GM21528 (cell line): ENCODE data around the gene LRRIQ3.
"Not testable (repeated sequence)": the region's sequence is repeated elsewhere in the genome, so short reads cannot be mapped to it uniquely, and the experiment has no call there.

Experiments
- ATAC-seq: cut with Tn5 transposase; IDR thresholded peaks from one replicate; pipeline ENCODE4 v1.9.1; 2021; ENCODE audit warnings: mild to moderate bottlenecking, moderate library complexity; ENCODE audit not compliant: unreplicated experiment, low FRiP score

LRRIQ3 gene, protein sequence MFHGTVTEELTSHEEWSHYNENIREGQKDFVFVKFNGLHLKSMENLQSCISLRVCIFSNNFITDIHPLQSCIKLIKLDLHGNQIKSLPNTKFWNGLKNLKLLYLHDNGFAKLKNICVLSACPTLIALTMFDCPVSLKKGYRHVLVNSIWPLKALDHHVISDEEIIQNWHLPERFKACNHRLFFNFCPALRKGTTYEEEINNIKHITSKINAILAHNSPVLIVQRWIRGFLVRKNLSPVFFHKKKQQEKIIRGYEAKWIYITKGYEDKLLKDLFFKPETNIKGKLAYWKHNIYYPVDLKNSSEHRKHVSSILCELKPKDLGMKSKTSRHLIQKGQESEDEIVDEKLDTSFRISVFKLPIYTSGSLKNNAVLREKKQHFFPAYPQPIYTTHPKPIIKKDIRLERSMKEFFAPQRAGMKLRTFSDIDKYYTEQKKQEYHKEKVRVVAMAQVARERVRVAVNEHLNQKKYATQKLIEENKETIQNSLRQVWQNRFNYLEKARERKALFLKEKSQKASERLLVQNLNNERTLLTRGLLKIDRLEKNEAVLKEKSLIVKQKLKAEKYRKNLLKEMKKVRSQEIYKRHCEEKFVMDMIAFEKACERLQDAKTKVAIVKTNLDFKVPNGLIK

DNA sequence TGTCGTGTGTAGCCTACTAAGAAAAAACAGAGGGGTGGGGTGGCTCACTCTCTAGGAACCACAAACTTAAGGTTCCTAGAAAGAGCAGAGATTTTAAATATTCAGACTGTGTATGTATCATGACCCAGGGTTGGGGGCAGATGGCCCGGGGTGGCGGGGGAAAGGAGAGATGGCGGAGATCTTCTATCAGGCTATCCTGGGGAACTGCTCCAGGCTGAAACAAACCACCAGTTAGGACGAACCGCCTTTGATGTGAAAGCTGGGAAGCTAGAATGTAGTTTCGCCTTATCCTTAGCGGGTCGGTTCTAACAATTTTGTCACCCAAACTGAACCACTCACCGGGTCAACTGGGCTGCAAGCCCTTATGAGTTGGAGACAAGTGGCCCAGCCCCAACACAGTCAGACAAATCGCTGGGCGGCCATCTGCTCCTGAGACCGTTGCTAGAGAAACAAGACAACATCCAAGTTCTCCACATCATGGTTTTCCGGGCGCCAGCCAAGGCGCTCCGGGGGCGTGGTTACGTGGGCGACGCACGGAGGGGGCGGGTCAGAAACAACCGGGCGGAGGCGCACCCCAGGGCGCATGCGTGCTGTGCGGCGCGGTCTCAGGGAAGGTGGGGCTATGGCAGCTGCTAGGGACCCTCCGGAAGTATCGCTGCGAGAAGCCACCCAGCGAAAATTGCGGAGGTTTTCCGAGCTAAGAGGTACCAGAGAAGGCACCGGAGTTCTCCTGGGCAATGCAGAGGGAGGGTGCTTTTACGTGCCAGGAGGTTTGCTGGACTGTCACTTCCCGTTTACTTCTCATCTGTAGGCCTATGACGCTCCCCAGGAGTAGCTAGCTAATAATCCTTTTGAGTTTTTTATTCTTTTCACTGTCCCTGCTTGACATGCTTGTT is at the start of gene LRRIQ3, which contains the start of gene FPGT:
TSS of gene LRRIQ3 (minus strand) at position 520 of the 896 bp plus-strand sequence. CDS start 14,492 bp downstream, outside the sequence.
TSS of gene FPGT (plus strand) at position 586 of the 896 bp plus-strand sequence. CDS start at position 623, 37 bp downstream.
- ATAC-seq: peak; percentile 97

DNA sequence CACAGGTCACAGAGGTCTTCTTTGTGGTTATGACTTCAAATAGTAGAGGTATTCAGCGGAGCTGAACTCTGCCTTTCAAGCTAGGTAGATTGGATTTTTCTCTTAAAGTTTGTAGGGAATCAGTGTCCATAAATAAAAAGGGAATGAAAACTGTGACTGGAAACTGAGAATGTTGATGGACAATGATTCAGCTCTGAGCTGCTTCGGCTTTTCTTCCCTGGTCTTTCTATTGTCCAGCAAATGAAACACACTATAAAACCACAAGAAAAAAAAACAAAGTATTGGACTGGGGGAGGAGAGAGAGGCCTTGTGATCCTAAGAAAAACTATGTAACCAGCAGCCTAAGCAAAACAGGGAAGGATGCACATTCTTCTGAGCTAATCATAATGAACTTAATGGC is 48.3 kb upstream of the LRRIQ3 start:
- ATAC-seq: no peak

DNA sequence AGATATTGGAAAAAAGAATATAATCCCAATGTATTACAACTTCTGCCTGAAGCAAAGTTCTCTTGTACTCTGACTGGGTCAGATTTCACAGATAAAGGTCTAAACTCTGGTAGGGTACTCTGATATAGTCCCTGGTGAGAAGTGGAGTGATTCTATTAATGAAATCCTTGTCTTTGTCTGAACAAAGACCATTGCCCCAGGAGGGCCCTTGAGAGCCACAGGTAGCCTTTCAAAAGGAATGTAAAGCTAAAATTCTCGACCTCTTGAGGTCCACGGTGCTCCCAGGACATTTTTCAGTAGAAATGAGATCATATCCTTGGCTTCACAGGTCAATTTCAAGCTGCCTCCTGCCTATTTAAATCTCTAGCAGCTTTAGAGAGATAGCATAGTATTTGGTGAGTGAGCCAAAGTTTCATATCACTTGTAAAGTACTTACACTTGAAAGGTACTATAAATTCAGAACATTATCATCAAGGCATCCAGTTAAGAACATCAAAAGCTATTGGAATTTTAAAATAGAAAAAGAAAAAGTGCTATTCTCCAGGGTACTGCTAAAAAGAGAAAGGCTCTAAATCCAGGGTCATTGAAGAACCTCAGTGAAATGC is 47.3 kb upstream of the LRRIQ3 start:
- ATAC-seq: no peak

DNA sequence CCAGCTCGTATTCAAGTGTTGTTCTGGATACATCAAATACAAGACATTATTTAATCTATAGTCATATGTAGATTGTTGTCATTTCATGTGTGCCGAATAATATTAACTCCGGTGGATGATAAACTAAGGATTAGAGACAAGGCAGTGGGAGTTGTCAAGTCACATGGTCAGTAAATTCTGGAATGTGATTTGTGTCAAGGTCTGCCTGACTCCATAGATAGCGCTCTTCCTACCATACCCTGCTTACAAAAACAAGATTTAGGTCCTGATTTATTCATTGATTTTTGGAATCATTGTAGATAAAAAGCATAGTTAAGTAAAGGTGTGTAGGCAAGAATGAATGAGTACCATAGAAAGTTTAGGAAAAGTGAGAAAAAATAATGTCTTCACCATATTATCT is 39.8 kb upstream of the LRRIQ3 start:
- no peak for ATAC-seq

DNA sequence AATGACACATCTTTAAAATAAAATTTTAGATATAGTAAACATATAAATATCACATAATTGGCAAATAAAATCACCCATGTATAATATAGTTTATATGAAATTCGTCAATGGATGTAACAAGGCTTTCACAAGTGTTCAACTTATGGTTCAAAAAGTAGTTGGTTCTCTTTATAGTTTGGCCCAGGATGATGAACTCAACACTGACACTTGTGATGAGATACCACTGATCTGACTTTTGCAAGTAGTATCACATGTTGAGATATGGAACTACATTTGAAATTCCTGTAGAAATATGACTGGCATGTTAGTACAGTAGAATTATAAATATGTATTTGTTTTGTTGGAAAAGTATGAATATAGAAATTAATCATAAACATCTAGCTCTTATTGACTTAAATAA is 39.1 kb upstream of the LRRIQ3 start:
- ATAC-seq: no peak

DNA sequence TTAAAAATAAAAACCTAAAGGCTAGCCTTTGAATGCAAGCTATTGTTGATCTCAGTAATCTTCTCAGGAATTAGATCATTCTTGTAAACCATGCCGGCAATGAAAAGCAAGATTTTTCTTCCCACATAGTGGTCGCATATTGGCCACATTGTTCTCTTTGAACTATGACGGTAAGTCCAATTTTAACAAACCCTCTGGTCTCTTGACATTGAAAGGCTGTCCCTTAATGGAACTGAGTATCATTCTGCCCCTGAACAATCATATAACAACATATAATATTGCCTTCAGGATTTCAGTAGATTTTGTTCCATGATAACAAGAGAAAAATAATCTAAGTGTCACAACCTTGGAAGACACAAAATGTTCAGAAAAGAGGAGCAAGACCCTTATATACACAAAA is 38.5 kb upstream of the LRRIQ3 start:
- no peak for ATAC-seq

DNA sequence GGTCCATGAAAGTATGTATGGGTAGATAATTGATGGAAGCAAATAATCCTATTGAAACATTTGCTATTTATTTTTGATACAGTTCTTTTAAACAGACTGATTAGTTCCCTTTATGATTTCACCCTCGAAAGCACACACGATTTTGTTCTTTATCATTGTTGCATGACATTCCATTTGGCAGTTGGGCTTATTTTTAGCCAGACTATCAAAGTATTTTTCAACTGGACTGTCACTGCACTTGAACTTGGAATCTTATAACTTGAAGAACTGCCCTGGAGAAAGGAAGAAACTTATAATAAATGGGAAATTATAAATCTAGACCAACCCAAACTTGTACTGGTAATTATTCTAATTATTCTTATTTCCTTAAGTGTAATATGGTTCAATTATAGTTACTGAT is 37.2 kb upstream of the LRRIQ3 start, which contains the start of gene TNNI3K:
TSS of gene TNNI3K (plus strand) at position 235 of the 400 bp plus-strand sequence. CDS start at position 300, 65 bp downstream.
- no peak for ATAC-seq

DNA sequence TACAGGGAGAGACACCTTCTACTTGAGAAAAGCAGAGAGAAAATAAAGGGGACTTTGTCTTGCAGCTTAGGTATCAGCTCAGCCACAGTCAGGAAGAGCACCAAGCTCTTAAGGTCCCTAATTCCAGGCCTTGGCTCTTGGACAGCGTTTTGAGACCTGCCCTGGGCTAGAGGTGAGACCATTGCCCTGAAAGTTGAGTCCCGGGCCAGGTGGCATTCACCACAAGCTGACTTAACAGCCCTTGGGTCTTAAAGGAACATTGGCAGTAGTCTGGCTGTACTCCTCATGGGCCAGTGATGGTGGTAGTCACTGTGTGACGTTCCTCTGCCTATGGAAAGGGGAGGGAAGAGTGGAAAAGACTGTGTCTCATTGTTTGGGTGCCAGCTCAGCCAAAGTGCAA is 25.5 kb upstream of the LRRIQ3 start:
- no peak for ATAC-seq

DNA sequence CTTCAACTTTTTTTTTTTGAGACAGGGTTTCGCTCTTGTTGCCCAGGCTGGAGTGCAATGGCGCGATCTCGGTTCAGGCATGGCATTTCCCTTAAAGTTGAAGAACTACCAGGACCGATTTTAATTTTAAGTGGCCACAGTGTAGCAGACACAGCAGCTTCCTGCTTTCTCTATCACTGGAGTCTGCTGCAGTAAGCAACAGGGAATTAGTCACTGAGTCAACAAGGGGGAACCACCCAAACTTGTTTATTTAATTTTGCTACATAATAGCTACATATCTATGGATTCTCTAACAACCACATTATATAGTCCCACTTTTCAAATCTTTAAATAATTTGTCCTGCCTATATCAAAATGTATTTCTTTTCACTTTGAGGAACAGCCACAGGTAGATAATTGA is 24.7 kb upstream of the LRRIQ3 start:
- ATAC-seq: no peak

DNA sequence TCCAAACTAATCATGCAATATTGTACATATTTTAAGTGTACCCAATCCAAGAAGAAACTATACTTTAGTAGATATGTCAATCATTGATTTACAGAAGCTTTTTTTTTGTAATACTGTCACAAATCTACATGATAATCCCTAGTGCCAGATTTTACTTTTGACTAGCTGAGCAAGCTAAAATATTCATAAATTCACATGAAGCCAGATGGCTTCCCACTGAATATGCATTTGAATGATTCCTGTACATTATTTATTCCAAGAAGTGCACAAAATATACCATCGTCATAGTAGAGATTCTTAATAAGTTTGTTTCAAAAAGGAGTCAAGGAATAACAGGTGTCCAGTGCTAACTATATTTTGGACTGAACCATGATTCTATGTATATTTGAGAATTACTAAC is 17.3 kb upstream of the LRRIQ3 start:
- ATAC-seq: no peak

DNA sequence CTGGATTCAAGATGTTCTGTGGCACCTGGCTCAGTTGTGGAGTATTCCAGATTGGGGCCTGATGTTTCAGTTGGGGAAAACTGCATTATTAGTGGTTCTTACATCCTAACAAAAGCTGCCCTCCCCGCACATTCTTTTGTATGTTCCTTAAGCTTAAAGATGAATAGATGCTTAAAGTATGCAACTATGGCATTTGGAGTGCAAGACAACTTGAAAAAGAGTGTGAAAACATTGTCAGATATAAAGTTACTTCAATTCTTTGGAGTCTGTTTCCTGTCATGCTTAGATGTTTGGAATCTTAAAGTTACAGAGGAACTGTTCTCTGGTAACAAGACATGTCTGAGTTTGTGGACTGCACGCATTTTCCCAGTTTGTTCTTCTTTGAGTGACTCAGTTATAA is 7.3 kb upstream of the LRRIQ3 start:
- ATAC-seq: no peak

DNA sequence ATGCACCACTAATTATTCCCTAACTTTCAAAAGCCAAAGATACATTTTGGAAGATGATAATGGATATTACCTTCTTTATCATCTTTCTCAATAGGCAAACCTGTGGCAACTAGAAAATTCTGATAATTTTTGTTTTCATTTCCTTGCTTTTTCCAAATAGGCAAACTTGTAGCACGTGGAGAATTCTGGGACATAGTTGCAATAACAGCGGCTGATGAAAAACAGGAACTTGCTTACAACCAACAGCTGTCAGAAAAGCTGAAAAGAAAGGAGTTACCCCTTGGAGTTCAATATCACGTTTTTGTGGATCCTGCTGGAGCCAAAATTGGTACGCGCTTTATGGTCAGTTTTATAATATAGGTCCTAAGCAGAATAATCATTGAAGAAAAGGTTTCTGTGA is 1.5 kb upstream of the LRRIQ3 start:
- ATAC-seq: no peak

DNA sequence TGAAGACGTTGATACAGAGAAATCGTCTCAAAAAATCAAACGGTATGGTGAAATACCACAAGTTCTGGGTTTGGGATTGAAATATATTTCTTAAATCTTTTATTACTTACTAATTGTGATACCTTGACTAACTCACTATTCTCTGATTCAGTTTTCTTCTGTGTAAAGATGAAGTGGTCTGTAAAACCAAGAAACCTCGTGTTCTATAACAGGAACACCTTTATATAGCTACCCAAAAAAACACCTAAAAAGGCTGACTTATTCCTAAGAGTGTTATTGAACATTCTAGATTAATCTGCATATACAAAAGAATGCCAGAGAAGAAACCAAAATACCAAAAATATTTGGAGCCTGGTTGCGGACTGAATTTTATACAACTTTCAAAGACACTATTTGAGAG is 721 bp downstream of the LRRIQ3 start:
- ATAC-seq: no peak

DNA sequence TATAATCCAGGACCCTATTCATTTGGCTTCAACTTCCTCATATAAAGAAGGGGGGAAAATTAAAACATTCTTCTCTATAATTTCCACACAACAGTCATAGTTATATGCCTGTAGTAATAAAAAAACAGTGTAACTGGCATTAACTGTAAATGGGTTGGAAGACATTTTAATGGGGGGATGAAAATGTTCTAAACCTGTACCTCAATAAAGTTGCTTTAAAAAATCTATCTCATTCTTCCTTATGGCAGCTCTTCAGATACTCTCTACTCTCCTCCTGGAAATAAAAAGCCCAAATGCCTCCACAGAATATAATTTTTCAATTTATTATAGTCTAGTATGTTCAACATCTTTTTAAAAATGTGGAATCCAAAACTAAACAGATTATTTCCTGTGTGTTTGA is 2.6 kb downstream of the LRRIQ3 start:
- ATAC-seq: no peak

DNA sequence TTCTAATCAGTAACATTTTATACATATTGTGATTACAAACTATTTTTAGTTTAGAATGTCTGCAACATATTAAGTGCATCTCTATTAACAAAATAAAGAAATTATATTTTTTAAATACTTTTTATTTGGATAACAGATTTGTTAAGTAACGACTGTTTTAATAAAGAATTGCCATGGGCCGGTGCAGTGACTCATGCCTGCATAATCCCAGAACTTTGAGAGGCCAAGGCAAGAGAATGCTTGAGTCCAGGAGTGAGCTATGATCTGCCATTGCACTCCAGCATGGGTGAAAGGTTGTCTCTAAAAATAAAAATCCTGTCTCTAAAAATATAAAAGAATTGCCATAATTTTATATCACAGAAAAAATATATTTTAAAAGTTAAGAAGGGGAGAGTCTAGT is 4.1 kb downstream of the LRRIQ3 start:
- no peak for ATAC-seq

DNA sequence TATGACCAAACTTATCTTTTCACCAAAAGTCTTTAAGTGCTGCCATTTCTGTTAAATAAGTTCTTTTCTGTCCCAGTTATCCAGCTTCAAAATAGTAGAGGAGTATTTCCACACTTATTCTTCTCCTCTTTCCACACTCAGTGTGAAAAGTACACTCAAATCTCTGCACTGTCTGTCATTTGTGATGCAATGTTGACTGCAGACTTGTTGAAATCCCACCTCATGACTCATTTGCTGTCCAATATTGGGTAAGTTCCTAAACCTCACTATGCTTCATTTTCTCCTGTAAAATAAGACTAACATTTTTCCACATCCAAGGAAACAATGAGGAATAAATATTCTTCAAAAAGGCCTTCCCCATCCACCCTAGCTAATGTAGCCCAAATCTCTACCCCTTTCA is 17.5 kb downstream of the LRRIQ3 start:
- no peak for ATAC-seq

DNA sequence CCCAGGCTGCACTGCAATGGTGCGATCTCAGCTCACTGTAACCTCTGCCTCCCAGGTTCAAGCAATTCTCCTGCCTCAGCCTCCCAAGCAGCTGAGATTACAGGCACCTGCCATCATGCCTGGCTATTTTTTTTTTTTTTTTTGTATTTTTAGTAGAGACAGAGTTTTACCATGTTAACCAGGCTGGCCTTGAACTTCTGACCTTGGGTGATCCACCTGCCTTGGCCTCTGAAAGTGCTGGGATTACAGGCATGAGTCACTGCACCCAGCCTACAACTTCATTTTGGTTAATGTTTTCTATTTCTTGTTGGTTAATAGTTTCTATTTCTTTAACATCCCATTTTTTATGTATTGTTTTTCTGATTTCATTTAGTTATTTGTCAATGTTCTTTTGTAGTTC is 23.6 kb downstream of the LRRIQ3 start:
- not testable (repeated sequence) for ATAC-seq

DNA sequence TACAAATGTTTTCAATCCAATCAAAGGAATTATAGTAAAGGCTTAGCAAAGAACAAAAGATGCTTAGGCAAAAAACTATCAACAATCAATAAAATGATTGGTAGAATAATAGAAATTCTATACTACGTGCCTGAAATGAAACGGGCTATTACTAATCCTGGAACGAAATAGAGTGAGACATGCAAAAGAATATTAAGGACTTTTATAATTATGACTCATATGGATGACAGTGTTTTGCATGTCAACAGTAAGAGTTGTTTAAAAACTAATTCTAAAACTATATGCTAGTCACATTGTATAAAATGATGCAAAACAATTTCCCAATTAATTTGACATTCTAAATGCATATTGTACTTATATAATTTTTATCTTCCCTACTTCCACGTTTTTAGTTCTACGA is 35.6 kb downstream of the LRRIQ3 start:
- ATAC-seq: no peak

DNA sequence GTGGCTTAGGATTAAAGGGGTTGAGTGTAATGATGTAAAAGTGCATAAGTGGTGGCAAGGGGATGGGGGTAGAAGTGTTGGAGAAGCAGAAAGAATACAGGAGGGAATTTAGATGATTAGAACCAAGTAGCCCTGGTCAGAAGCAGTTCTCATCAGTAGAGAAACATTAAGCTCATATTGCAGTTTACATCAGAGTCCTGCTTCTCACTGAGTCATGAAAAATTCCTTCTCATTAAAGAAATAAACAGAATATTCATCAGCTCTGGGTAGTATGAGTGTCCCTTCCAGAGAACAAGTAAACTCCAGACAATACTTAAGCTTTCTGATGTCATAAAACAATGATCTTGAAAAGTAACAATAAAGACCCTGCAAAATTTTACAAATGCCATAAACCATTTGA is 36.5 kb downstream of the LRRIQ3 start:
- ATAC-seq: no peak

DNA sequence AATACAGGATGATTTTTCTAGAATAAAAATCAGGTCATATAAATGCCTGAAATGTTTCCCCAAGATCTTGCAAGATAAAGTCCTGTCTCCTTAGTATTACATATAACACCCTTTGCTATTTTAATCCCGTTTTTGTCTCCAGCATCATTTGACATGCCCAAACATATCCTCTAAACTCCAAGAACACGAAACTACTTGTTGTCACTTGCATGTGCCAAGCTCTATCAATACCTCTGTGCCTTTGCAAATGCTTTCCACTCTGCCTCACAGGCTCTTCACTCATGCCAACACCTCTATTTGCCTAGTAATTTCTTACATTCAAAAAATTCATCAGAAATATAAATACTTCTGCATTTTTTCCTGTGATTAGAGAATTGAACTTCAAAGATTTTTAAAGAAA is 37.9 kb downstream of the LRRIQ3 start:
- no peak for ATAC-seq

DNA sequence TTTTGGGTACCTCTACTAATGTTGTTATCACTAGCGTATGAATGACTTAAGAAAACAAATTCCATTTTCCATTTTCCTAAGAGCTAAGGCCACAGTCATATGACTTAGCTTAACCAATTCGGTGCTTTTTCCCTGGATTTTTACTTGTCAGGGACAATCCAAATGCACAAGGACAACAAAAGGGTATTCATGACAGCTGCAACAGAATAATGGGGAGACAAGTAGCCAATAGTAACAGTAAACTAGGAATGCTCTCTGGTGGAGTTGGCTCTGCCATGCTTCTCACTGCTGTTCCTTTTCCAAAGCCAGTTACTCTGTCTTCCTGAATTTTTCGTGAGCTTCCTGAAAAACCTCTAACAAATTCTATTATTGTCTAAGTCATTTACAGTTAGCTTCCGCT is 52.9 kb downstream of the LRRIQ3 start:
- no peak for ATAC-seq
